Measurements from ENCODE around the gene PTPRA. TPM values are rescaled to one million over a fixed set of nuclear protein-coding genes. Genes with fewer than 3 reads are reported as not detected.

Gene PTPRA
- total and polyA plus RNA-seq, 2 experiments from 2014 or later = 45.1 to 51.8 TPM

DNA sequence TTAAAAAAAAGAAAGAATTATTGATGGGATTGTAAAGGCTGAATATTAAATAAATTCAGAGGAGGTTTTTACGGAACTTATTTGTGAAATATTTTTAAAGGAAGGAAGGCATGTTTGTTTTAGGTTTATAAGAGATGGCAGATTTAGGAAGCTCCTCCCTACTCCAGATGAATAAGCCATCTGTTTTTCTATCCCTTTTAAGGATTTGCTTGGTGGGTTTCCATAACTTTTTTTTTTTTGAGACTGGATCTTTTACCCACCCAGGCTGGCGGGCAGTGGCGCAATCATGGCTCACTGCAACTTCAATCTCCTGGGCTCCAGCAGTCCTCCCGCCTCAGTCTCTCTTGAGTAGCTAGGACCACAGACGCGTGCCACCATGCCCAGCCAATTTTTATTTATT is 30.4 kb downstream of the PTPRA start:
- H3K27ac ChIP-seq = no peak overlapping the region
- H3K9me2 ChIP-seq (replicated peaks; ENCODE audit: insufficient read depth) = no peaks in the 10 kb centered on the region
- H2AFZ ChIP-seq = no peak overlapping the region
- no peaks in the 10 kb centered on the region for H3K9me3 ChIP-seq (ENCODE audit: low read depth)
- H3K4me3 ChIP-seq = no peak overlapping the region
- H3K36me3 ChIP-seq (replicated peaks; ENCODE audit: insufficient read depth, low read depth) = no peaks in the 10 kb centered on the region
- peaks cover 62% of the 10 kb centered on the region for H3K79me2 ChIP-seq
- DNase-seq (ENCODE audit: low spot score) = no peak
- H3K4me1 ChIP-seq (ENCODE audit: insufficient read depth) = no peaks in the 10 kb centered on the region
- TF ChIP-seq, protein P1, sequence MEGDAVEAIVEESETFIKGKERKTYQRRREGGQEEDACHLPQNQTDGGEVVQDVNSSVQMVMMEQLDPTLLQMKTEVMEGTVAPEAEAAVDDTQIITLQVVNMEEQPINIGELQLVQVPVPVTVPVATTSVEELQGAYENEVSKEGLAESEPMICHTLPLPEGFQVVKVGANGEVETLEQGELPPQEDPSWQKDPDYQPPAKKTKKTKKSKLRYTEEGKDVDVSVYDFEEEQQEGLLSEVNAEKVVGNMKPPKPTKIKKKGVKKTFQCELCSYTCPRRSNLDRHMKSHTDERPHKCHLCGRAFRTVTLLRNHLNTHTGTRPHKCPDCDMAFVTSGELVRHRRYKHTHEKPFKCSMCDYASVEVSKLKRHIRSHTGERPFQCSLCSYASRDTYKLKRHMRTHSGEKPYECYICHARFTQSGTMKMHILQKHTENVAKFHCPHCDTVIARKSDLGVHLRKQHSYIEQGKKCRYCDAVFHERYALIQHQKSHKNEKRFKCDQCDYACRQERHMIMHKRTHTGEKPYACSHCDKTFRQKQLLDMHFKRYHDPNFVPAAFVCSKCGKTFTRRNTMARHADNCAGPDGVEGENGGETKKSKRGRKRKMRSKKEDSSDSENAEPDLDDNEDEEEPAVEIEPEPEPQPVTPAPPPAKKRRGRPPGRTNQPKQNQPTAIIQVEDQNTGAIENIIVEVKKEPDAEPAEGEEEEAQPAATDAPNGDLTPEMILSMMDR (IDR thresholded peaks at IDR 0.05; ENCODE audit: poor library complexity) = no peak
- TF ChIP-seq EZH2phosphoT487 (IDR thresholded peaks at IDR 0.05; ENCODE audit: low read depth, severe bottlenecking, unreplicated experiment) (no peak), EZH2 (IDR thresholded peaks at IDR 0.05; ENCODE audit: borderline replicate concordance) (no peak)
- no peaks in the 10 kb centered on the region for H4K20me1 ChIP-seq (ENCODE audit: insufficient read depth, poor library complexity, severe bottlenecking)
- no peaks in the 10 kb centered on the region for H3K27me3 ChIP-seq
- H3K4me2 ChIP-seq = no peak overlapping the region
- WGBS (ENCODE audit: low lambda C conversion rate, missing lambda C conversion rate) = 98% methylated on average over 6 of the region's 6 CpGs

DNA sequence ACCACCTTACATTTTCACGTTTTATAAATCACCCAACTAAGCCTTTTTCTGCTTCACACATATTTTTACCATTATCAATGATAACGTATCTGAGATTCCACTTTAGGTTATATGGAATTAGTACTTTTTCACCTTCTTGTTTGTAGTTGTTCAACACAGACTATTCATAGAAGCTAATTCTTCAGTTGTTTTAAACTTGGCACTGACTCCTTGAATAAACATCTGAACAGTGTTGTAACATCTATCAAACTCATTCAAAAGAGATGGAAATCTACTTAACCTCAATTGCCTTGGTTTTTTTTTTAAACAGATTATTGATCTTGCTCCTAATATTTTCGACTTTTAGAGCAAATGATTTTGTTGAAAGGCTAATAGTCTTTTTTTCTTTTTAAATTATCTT is 34.2 kb downstream of the PTPRA start:
- no peaks in the 10 kb centered on the region for H3K27me3 ChIP-seq
- H3K27ac ChIP-seq = no peak overlapping the region
- H4K20me1 ChIP-seq (ENCODE audit: insufficient read depth, poor library complexity, severe bottlenecking) = no peaks in the 10 kb centered on the region
- H3K79me2 ChIP-seq = peaks cover 38% of the 10 kb centered on the region
- H3K9me2 ChIP-seq (replicated peaks; ENCODE audit: insufficient read depth) = no peaks in the 10 kb centered on the region
- H3K36me3 ChIP-seq (replicated peaks; ENCODE audit: insufficient read depth, low read depth) = no peaks in the 10 kb centered on the region
- no peak overlapping the region for H3K4me2 ChIP-seq
- H3K4me1 ChIP-seq (ENCODE audit: insufficient read depth) = no peaks in the 10 kb centered on the region
- no peaks in the 10 kb centered on the region for H3K9me3 ChIP-seq (ENCODE audit: low read depth)
- no peak for TF ChIP-seq EZH2 (IDR thresholded peaks at IDR 0.05; ENCODE audit: borderline replicate concordance)
- no peak for TF ChIP-seq EZH2phosphoT487 (IDR thresholded peaks at IDR 0.05; ENCODE audit: low read depth, severe bottlenecking, unreplicated experiment)
- TF ChIP-seq, protein P1 (IDR thresholded peaks at IDR 0.05; ENCODE audit: poor library complexity) = no peak
- DNase-seq (ENCODE audit: low spot score) = no peak
- no peak overlapping the region for H3K4me3 ChIP-seq
- no peak overlapping the region for H2AFZ ChIP-seq
- WGBS (ENCODE audit: low lambda C conversion rate, missing lambda C conversion rate) = 92% methylated on average over 3 of the region's 3 CpGs

GRCh38 chr20:2909953-2910352 is 36.7 kb downstream of the PTPRA start:
- no peak overlapping the region for H3K4me2 ChIP-seq
- no peaks in the 10 kb centered on the region for H3K27me3 ChIP-seq
- H4K20me1 ChIP-seq (ENCODE audit: insufficient read depth, poor library complexity, severe bottlenecking) = no peaks in the 10 kb centered on the region
- WGBS (ENCODE audit: low lambda C conversion rate, missing lambda C conversion rate) = 89% methylated on average over 2 of the region's 2 CpGs
- no peak for TF ChIP-seq EZH2 (IDR thresholded peaks at IDR 0.05; ENCODE audit: borderline replicate concordance)
- DNase-seq (ENCODE audit: low spot score) = no peak
- no peak overlapping the region for H2AFZ ChIP-seq
- no peak overlapping the region for H3K4me3 ChIP-seq
- no peaks in the 10 kb centered on the region for H3K4me1 ChIP-seq (ENCODE audit: insufficient read depth)
- H3K27ac ChIP-seq = no peak overlapping the region
- peaks cover 21% of the 10 kb centered on the region for H3K79me2 ChIP-seq
- no peaks in the 10 kb centered on the region for H3K9me2 ChIP-seq (replicated peaks; ENCODE audit: insufficient read depth)
- no peaks in the 10 kb centered on the region for H3K9me3 ChIP-seq (ENCODE audit: low read depth)
- H3K36me3 ChIP-seq (replicated peaks; ENCODE audit: insufficient read depth, low read depth) = no peaks in the 10 kb centered on the region

DNA sequence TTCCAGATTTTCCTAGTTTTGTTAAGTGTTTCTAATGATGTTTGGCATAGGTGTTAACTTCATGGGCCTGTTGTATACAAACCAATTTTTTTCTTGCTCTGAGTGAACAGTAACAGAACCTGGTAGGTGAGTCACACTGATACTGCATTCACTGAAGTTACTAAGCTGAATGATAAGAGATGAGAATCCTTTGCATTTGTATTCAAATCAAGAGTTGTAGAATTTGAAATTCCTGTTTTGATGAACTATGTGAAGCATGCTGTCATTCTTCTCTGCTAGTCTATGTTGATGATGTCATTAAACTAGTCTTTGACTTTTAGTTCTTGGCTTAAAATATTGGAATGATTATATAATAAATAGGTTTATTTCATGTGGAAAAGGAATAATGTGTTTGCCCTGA is 37.9 kb downstream of the PTPRA start:
- H3K36me3 ChIP-seq (replicated peaks; ENCODE audit: insufficient read depth, low read depth) = no peaks in the 10 kb centered on the region
- peaks cover 23% of the 10 kb centered on the region for H3K79me2 ChIP-seq
- no peaks in the 10 kb centered on the region for H3K9me2 ChIP-seq (replicated peaks; ENCODE audit: insufficient read depth)
- no peaks in the 10 kb centered on the region for H3K9me3 ChIP-seq (ENCODE audit: low read depth)
- no peaks in the 10 kb centered on the region for H3K27me3 ChIP-seq
- no peak overlapping the region for H3K27ac ChIP-seq
- DNase-seq (ENCODE audit: low spot score) = no peak
- H3K4me1 ChIP-seq (ENCODE audit: insufficient read depth) = no peaks in the 10 kb centered on the region
- no peak for TF ChIP-seq EZH2phosphoT487 (IDR thresholded peaks at IDR 0.05; ENCODE audit: low read depth, severe bottlenecking, unreplicated experiment)
- TF ChIP-seq EZH2 (IDR thresholded peaks at IDR 0.05; ENCODE audit: borderline replicate concordance) = no peak
- H2AFZ ChIP-seq = no peak overlapping the region
- no peak overlapping the region for H3K4me2 ChIP-seq
- no peaks in the 10 kb centered on the region for H4K20me1 ChIP-seq (ENCODE audit: insufficient read depth, poor library complexity, severe bottlenecking)
- H3K4me3 ChIP-seq = no peak overlapping the region

All from hepatocyte (in vitro differentiated cells).